ENCODE measurements around the gene CR1. TPM values are rescaled to one million over a fixed set of nuclear protein-coding genes. Genes with fewer than 3 reads are reported as not detected.
"Not testable (repeated sequence)": the region's sequence is repeated elsewhere in the genome, so short reads cannot be mapped to it uniquely, and the experiment has no call there.

CR1 gene
- total RNA-seq, 1 donor from 2014 or later, result 0.09 TPM

- Mint-ChIP-seq H3K4me3 (ENCODE audit: unreplicated experiment) (no peak overlapping the region), H3K27ac (ENCODE audit: unreplicated experiment) (no peak overlapping the region), H3K36me3 (ENCODE audit: low read depth, unreplicated experiment) (no peaks in the 10 kb centered on the region), H3K9me3 (ENCODE audit: unreplicated experiment) (no peaks in the 10 kb centered on the region), H3K27me3 (ENCODE audit: low read depth, unreplicated experiment) (peaks cover 6% of the 10 kb centered on the region), H3K4me1 (ENCODE audit: low read depth, unreplicated experiment) (peaks cover 2% of the 10 kb centered on the region)
- no peak overlapping the region for H3K9ac ChIP-seq (ENCODE audit: low read length)
- TF ChIP-seq EZH2 (IDR thresholded peaks at IDR 0.05; ENCODE audit: insufficient read depth, low read length) (no peak), CTCF (IDR thresholded peaks at IDR 0.05; ENCODE audit: insufficient read depth, low read depth, low read length) (no peak)
- H3K36me3 ChIP-seq (ENCODE audit: insufficient read depth, low read length), result no peaks in the 10 kb centered on the region
- no peak overlapping the region for H2AFZ ChIP-seq (ENCODE audit: low read depth, low read length)
- H3K79me2 ChIP-seq (ENCODE audit: insufficient read depth, low read length), result no peaks in the 10 kb centered on the region
- no peak for DNase-seq (ENCODE audit: low read depth)
- no peaks in the 10 kb centered on the region for H3K9me3 ChIP-seq (ENCODE audit: insufficient read depth, low read depth, low read length)
- H3K4me1 ChIP-seq (ENCODE audit: insufficient read depth, low read length), result no peaks in the 10 kb centered on the region
- no peaks in the 10 kb centered on the region for H4K20me1 ChIP-seq (ENCODE audit: insufficient read depth, low read length)
- FAIRE-seq, result no peak
- H3K27ac ChIP-seq (ENCODE audit: low read depth, low read length), result no peak overlapping the region
- H3K27me3 ChIP-seq (ENCODE audit: insufficient read depth, low read length), result no peaks in the 10 kb centered on the region
- no peak overlapping the region for H3K4me2 ChIP-seq (ENCODE audit: low read length)
- no peak overlapping the region for H3K4me3 ChIP-seq (ENCODE audit: insufficient read depth, low read depth, low read length)
Observed at GRCh38 chr1:207631137-207631536, 135.2 kb downstream of the CR1 start.

GRCh38 chr1:207633226-207633625, 137.3 kb downstream of the CR1 start:
- DNase-seq (ENCODE audit: low read depth) (no peak), FAIRE-seq (no peak)
- Histone ChIP-seq H3K9me3 (ENCODE audit: insufficient read depth, low read depth, low read length) (no peaks in the 10 kb centered on the region), H3K4me3 (ENCODE audit: insufficient read depth, low read depth, low read length) (no peak overlapping the region), H2AFZ (ENCODE audit: low read depth, low read length) (no peak overlapping the region), H3K27me3 (ENCODE audit: insufficient read depth, low read length) (no peaks in the 10 kb centered on the region), H4K20me1 (ENCODE audit: insufficient read depth, low read length) (no peaks in the 10 kb centered on the region), H3K4me1 (ENCODE audit: insufficient read depth, low read length) (no peaks in the 10 kb centered on the region), H3K79me2 (ENCODE audit: insufficient read depth, low read length) (no peaks in the 10 kb centered on the region), H3K27ac (ENCODE audit: low read depth, low read length) (no peak overlapping the region), H3K4me2 (ENCODE audit: low read length) (no peak overlapping the region), H3K36me3 (ENCODE audit: insufficient read depth, low read length) (no peaks in the 10 kb centered on the region), H3K9ac (ENCODE audit: low read length) (no peak overlapping the region)
- peaks cover 6% of the 10 kb centered on the region for H3K27me3 Mint-ChIP-seq (ENCODE audit: low read depth, unreplicated experiment)
- no peak overlapping the region for H3K4me3 Mint-ChIP-seq (ENCODE audit: unreplicated experiment)
- TF ChIP-seq CTCF (IDR thresholded peaks at IDR 0.05; ENCODE audit: insufficient read depth, low read depth, low read length) (no peak), EZH2 (IDR thresholded peaks at IDR 0.05; ENCODE audit: insufficient read depth, low read length) (no peak)
- peaks cover 2% of the 10 kb centered on the region for H3K4me1 Mint-ChIP-seq (ENCODE audit: low read depth, unreplicated experiment)
- H3K9me3 Mint-ChIP-seq (ENCODE audit: unreplicated experiment), result no peaks in the 10 kb centered on the region
- no peak overlapping the region for H3K27ac Mint-ChIP-seq (ENCODE audit: unreplicated experiment)
- no peaks in the 10 kb centered on the region for H3K36me3 Mint-ChIP-seq (ENCODE audit: low read depth, unreplicated experiment)

- H3K4me3 Mint-ChIP-seq (ENCODE audit: unreplicated experiment); H3K27me3 Mint-ChIP-seq (ENCODE audit: low read depth, unreplicated experiment); H3K4me3 ChIP-seq (ENCODE audit: insufficient read depth, low read depth, low read length); FAIRE-seq; H3K9me3 ChIP-seq (ENCODE audit: insufficient read depth, low read depth, low read length); H3K36me3 ChIP-seq (ENCODE audit: insufficient read depth, low read length); H2AFZ ChIP-seq (ENCODE audit: low read depth, low read length); H3K9ac ChIP-seq (ENCODE audit: low read length); H3K4me1 ChIP-seq (ENCODE audit: insufficient read depth, low read length); DNase-seq (ENCODE audit: low read depth); H3K9me3 Mint-ChIP-seq (ENCODE audit: unreplicated experiment); H3K27me3 ChIP-seq (ENCODE audit: insufficient read depth, low read length); H3K36me3 Mint-ChIP-seq (ENCODE audit: low read depth, unreplicated experiment); H3K27ac ChIP-seq (ENCODE audit: low read depth, low read length); H3K4me1 Mint-ChIP-seq (ENCODE audit: low read depth, unreplicated experiment); H4K20me1 ChIP-seq (ENCODE audit: insufficient read depth, low read length); H3K79me2 ChIP-seq (ENCODE audit: insufficient read depth, low read length); H3K27ac Mint-ChIP-seq (ENCODE audit: unreplicated experiment); H3K4me2 ChIP-seq (ENCODE audit: low read length): not testable (repeated sequence)
Observed at GRCh38 chr1:207633699-207634289, 137.8 kb downstream of the CR1 start.

GRCh38 chr1:207634293-207634692, 138.3 kb downstream of the CR1 start:
- not testable (repeated sequence) for H3K4me3 Mint-ChIP-seq (ENCODE audit: unreplicated experiment); H3K27ac Mint-ChIP-seq (ENCODE audit: unreplicated experiment); H3K36me3 ChIP-seq (ENCODE audit: insufficient read depth, low read length); H2AFZ ChIP-seq (ENCODE audit: low read depth, low read length); H3K4me1 Mint-ChIP-seq (ENCODE audit: low read depth, unreplicated experiment); H3K36me3 Mint-ChIP-seq (ENCODE audit: low read depth, unreplicated experiment); H3K27me3 Mint-ChIP-seq (ENCODE audit: low read depth, unreplicated experiment); H3K9ac ChIP-seq (ENCODE audit: low read length); H3K4me2 ChIP-seq (ENCODE audit: low read length); H3K27ac ChIP-seq (ENCODE audit: low read depth, low read length); H3K79me2 ChIP-seq (ENCODE audit: insufficient read depth, low read length); H4K20me1 ChIP-seq (ENCODE audit: insufficient read depth, low read length); H3K9me3 ChIP-seq (ENCODE audit: insufficient read depth, low read depth, low read length); H3K4me3 ChIP-seq (ENCODE audit: insufficient read depth, low read depth, low read length); FAIRE-seq; H3K4me1 ChIP-seq (ENCODE audit: insufficient read depth, low read length); H3K9me3 Mint-ChIP-seq (ENCODE audit: unreplicated experiment); H3K27me3 ChIP-seq (ENCODE audit: insufficient read depth, low read length); DNase-seq (ENCODE audit: low read depth)

DNA sequence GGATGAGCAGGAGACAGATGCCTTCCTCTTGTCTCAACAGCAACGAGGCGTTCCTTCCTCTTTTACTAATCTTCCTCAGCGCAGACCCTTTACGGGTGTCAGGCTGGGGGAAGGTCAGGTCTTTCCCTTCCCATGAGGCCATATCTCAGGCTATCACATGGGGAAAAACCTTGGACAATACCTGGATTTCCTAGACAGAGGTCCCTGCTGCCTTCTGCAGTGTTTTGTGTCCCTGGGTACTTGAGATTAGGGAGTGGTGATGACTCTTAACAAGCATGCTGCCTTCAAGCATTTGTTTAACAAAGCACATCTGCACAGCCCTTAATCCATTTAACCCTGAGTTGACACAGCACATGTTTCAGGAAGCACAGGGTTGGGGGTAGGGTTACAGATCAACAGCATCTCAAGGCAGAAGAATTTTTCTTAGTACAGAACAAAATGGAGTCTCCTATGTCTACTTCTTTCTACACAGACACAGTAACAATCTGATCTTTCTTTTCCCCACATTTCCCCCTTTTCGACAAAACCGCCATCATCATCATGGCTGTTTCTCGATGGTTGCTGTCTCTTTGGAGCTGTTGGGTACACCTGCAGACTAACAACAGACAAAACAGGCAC, 139.7 kb downstream of the CR1 start:
- H3K9ac ChIP-seq (ENCODE audit: low read length); FAIRE-seq; H3K4me1 Mint-ChIP-seq (ENCODE audit: low read depth, unreplicated experiment); H3K9me3 Mint-ChIP-seq (ENCODE audit: unreplicated experiment); H3K27ac ChIP-seq (ENCODE audit: low read depth, low read length); H3K79me2 ChIP-seq (ENCODE audit: insufficient read depth, low read length); H3K27ac Mint-ChIP-seq (ENCODE audit: unreplicated experiment); H4K20me1 ChIP-seq (ENCODE audit: insufficient read depth, low read length); H3K27me3 Mint-ChIP-seq (ENCODE audit: low read depth, unreplicated experiment); H3K36me3 ChIP-seq (ENCODE audit: insufficient read depth, low read length); H2AFZ ChIP-seq (ENCODE audit: low read depth, low read length); H3K36me3 Mint-ChIP-seq (ENCODE audit: low read depth, unreplicated experiment); H3K27me3 ChIP-seq (ENCODE audit: insufficient read depth, low read length); H3K4me3 Mint-ChIP-seq (ENCODE audit: unreplicated experiment); H3K4me2 ChIP-seq (ENCODE audit: low read length); H3K9me3 ChIP-seq (ENCODE audit: insufficient read depth, low read depth, low read length); H3K4me3 ChIP-seq (ENCODE audit: insufficient read depth, low read depth, low read length); DNase-seq (ENCODE audit: low read depth); H3K4me1 ChIP-seq (ENCODE audit: insufficient read depth, low read length): not testable (repeated sequence)
